Measurements from ENCODE around the gene PRSS50.

Gene PRSS50

DNA sequence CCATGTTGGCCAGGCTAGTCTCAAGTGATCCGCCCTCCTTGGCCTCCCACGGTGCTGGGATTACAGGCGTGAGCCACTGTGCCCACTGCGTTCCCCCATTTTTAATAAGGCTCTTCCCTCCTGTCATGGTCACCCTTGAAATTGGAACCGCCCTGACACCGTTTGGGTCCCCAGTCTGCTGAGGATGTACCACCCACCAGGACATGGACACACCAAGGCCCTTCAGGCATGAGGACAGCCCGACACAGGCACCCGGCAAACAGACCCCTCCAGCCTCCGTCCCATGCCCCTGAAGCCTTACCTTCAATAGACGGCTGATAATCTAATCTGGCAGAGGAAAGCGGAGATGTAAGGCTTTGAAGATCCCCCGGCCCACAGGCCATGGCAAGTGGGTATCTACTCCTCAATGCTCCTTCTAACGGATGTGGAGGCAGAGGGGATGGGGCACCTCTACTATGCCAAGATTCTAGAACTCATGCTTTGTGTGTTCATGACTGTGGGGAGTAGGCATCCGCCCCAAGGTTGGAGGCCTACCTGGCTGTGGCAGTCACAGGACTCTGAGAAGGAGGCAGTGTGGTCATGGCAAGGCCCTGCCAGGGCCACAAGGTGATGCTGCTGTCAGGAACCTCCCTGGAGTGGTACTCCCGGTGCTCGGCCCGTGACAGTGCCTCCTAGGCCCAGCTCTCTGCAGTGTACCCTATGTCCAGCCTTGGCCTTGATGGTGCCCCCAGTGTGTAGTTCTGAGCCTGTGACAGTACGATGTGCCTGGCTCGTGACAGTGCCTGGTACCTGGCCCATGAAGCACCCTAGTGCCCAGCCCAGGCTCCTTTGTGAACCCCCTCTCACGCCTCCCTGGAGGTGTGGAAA is 18.6 kb upstream of the PRSS50 start:
- Histone ChIP-seq H3K4me3 (ENCODE audit: low read length) (no peak overlapping the region), H3K4me1 (ENCODE audit: control insufficient read depth, low read length) (no peaks in the 10 kb centered on the region), H3K9me3 (ENCODE audit: control insufficient read depth, insufficient read depth, low read length) (no peaks in the 10 kb centered on the region), H3K79me2 (ENCODE audit: control insufficient read depth, low read length) (no peaks in the 10 kb centered on the region), H3K36me3 (ENCODE audit: control insufficient read depth, low read length) (no peaks in the 10 kb centered on the region), H3F3A (ENCODE audit: control insufficient read depth, insufficient read depth) (no peaks in the 10 kb centered on the region), H3K27ac (ENCODE audit: low read depth, low read length) (no peak overlapping the region), H4K20me1 (ENCODE audit: control insufficient read depth, insufficient read depth, low read depth, low read length) (no peaks in the 10 kb centered on the region), H3K27me3 (ENCODE audit: control insufficient read depth, low read length) (peaks cover 28% of the 10 kb centered on the region), H3K9me2 (replicated peaks; ENCODE audit: control insufficient read depth, low read length) (no peaks in the 10 kb centered on the region), H3K4me2 (ENCODE audit: low read length) (no peak overlapping the region)
- no peak for TF ChIP-seq EZH2phosphoT487 (IDR thresholded peaks at IDR 0.05; ENCODE audit: borderline replicate concordance, low read length)
- TF ChIP-seq CTCF (IDR thresholded peaks at IDR 0.05; ENCODE audit: low read depth, low read length, poor library complexity, severe bottlenecking): no peak

- TF ChIP-seq CTCF (IDR thresholded peaks at IDR 0.05; ENCODE audit: low read depth, low read length, poor library complexity, severe bottlenecking) (no peak), EZH2phosphoT487 (IDR thresholded peaks at IDR 0.05; ENCODE audit: borderline replicate concordance, low read length) (no peak)
- peaks cover 30% of the 10 kb centered on the region for H3K27me3 ChIP-seq (ENCODE audit: control insufficient read depth, low read length)
These were observed 17.1 kb upstream of the PRSS50 start for GRCh38 chr3:46734773-46735172.

GRCh38 chr3:46733026-46733800 is 15.5 kb upstream of the PRSS50 start:
- no peaks in the 10 kb centered on the region for H3K4me1 ChIP-seq (ENCODE audit: control insufficient read depth, low read length)
- no peaks in the 10 kb centered on the region for H3K9me2 ChIP-seq (replicated peaks; ENCODE audit: control insufficient read depth, low read length)
- H3K36me3 ChIP-seq (ENCODE audit: control insufficient read depth, low read length): no peaks in the 10 kb centered on the region
- H3K9me3 ChIP-seq (ENCODE audit: control insufficient read depth, insufficient read depth, low read length): no peaks in the 10 kb centered on the region
- TF ChIP-seq CTCF (IDR thresholded peaks at IDR 0.05; ENCODE audit: low read depth, low read length, poor library complexity, severe bottlenecking) (no peak), EZH2phosphoT487 (IDR thresholded peaks at IDR 0.05; ENCODE audit: borderline replicate concordance, low read length) (no peak)
- no peaks in the 10 kb centered on the region for H4K20me1 ChIP-seq (ENCODE audit: control insufficient read depth, insufficient read depth, low read depth, low read length)
- no peaks in the 10 kb centered on the region for H3F3A ChIP-seq (ENCODE audit: control insufficient read depth, insufficient read depth)
- peaks cover 33% of the 10 kb centered on the region for H3K27me3 ChIP-seq (ENCODE audit: control insufficient read depth, low read length)
- H3K79me2 ChIP-seq (ENCODE audit: control insufficient read depth, low read length): no peaks in the 10 kb centered on the region
- no peak overlapping the region for H3K4me2 ChIP-seq (ENCODE audit: low read length)
- no peak overlapping the region for H3K27ac ChIP-seq (ENCODE audit: low read depth, low read length)
- no peak overlapping the region for H3K4me3 ChIP-seq (ENCODE audit: low read length)

More at GRCh38 chr3:46734773-46735172, 17.1 kb upstream of the PRSS50 start:
- H4K20me1 ChIP-seq (ENCODE audit: control insufficient read depth, insufficient read depth, low read depth, low read length): no peaks in the 10 kb centered on the region
- H3K79me2 ChIP-seq (ENCODE audit: control insufficient read depth, low read length): no peaks in the 10 kb centered on the region
- H3K4me2 ChIP-seq (ENCODE audit: low read length): no peak overlapping the region
- H3K4me3 ChIP-seq (ENCODE audit: low read length): no peak overlapping the region
- no peaks in the 10 kb centered on the region for H3K9me2 ChIP-seq (replicated peaks; ENCODE audit: control insufficient read depth, low read length)
- H3K9me3 ChIP-seq (ENCODE audit: control insufficient read depth, insufficient read depth, low read length): no peaks in the 10 kb centered on the region
- H3K4me1 ChIP-seq (ENCODE audit: control insufficient read depth, low read length): no peaks in the 10 kb centered on the region
- no peaks in the 10 kb centered on the region for H3K36me3 ChIP-seq (ENCODE audit: control insufficient read depth, low read length)
- H3K27ac ChIP-seq (ENCODE audit: low read depth, low read length): no peak overlapping the region
- no peaks in the 10 kb centered on the region for H3F3A ChIP-seq (ENCODE audit: control insufficient read depth, insufficient read depth)
